Keratinocyte (primary cell): ENCODE results near the gene SFT2D3. TPM values are rescaled to one million over a fixed set of nuclear protein-coding genes. Genes with fewer than 3 reads are reported as not detected.

ENCODE experiments used
- DNase-seq: peaks from one replicate; pipeline ENCODE4 v3.0.0-alpha.2; 2011; ENCODE audit warnings: low read depth, missing footprints, low spot score
- FAIRE-seq: peaks from 2 replicates; lab custom pipeline; 2011; peaks lifted over from hg19 to GRCh38; lab: Jason Lieb, UNC
- H2AFZ ChIP-seq: 2 replicates; pipeline ENCODE4 v1.6.0; 2012; ENCODE audit warnings: low read length, control low read depth, inconsistent platforms; ENCODE audit not compliant: control insufficient read depth
- H3K27ac ChIP-seq: 2 replicates; pipeline ENCODE4 v1.5.1; 2011; ENCODE audit warnings: low read length; ENCODE audit not compliant: control insufficient read depth, insufficient read depth
- H3K27me3 ChIP-seq: 3 replicates; pipeline ENCODE4 v1.6.0; 2011; ENCODE audit warnings: low read length; ENCODE audit not compliant: control insufficient read depth, insufficient read depth; ENCODE audit errors: extremely low read depth
- H3K36me3 ChIP-seq, 2 experiments: 2 replicates in 1 of 2; 3 replicates in 1 of 2; pipeline ENCODE4 v1.5.1; 2011; ENCODE audit warnings: low read length in 2 of 2, mild to moderate bottlenecking in 1 of 2; ENCODE audit not compliant: control insufficient read depth in 2 of 2, insufficient read depth in 2 of 2; ENCODE audit errors: extremely low read depth in 1 of 2
- H3K4me1 ChIP-seq: 3 replicates; pipeline ENCODE4 v1.5.1; 2011; ENCODE audit warnings: low read length; ENCODE audit not compliant: control insufficient read depth, insufficient read depth; ENCODE audit errors: extremely low read depth
- H3K4me2 ChIP-seq: 3 replicates; pipeline ENCODE4 v1.6.0; 2011; ENCODE audit warnings: low read depth, low read length; ENCODE audit not compliant: control insufficient read depth, insufficient read depth; ENCODE audit errors: extremely low read depth
- H3K4me3 ChIP-seq, 3 experiments: fragments of 200-600 bp in 1 of 3; sonication (generic) in 1 of 3; 2 replicates in 2 of 3; 3 replicates in 1 of 3; pipeline ENCODE4 v1.5.1; 2011 to 2016; ENCODE audit warnings: low read length in 3 of 3, mild to moderate bottlenecking in 3 of 3, control low read depth in 2 of 3, inconsistent platforms in 1 of 3, low read depth in 1 of 3, mixed read lengths in 1 of 3, mixed run types in 1 of 3, moderate library complexity in 1 of 3; ENCODE audit not compliant: control insufficient read depth in 2 of 3, insufficient read depth in 2 of 3; ENCODE audit errors: extremely low read depth in 1 of 3
- H3K79me2 ChIP-seq: 2 replicates; pipeline ENCODE4 v1.6.0; 2012; ENCODE audit warnings: low read length; ENCODE audit not compliant: control insufficient read depth, insufficient read depth
- H3K9ac ChIP-seq: 3 replicates; pipeline ENCODE4 v1.6.0; 2011; ENCODE audit warnings: low read length; ENCODE audit not compliant: control insufficient read depth, insufficient read depth; ENCODE audit errors: extremely low read depth
- H3K9me1 ChIP-seq: 3 replicates; pipeline ENCODE4 v1.6.0; 2011; ENCODE audit warnings: low read length; ENCODE audit not compliant: control insufficient read depth, insufficient read depth; ENCODE audit errors: extremely low read depth
- H3K9me3 ChIP-seq: 2 replicates; pipeline ENCODE4 v1.5.1; 2012; ENCODE audit warnings: low read depth, low read length; ENCODE audit not compliant: control insufficient read depth
- H4K20me1 ChIP-seq: 3 replicates; pipeline ENCODE4 v1.6.0; 2011; ENCODE audit warnings: low read length; ENCODE audit not compliant: control insufficient read depth, insufficient read depth; ENCODE audit errors: extremely low read depth
- EZH2 ChIP-seq: IDR thresholded peaks from one replicate; pipeline ENCODE4 v1.6.1; 2012; ENCODE audit warnings: inconsistent platforms, mild to moderate bottlenecking, low read length, moderate library complexity
- dilution Hi-C: fragments of 300-500 bp; cut with MboI; formaldehyde crosslinking; loops from one replicate; pipeline ENCODE4 v1.7.0; 2020; ENCODE audit warnings: low sequenced_read_pairs; ENCODE audit not compliant: extremely low pct_ligation_motif_present
- polyA plus RNA-seq, 5 experiments: library from polyadenylated mRNA; depleted of rRNA in 3 of 5; stranded (reverse) in 3 of 5; stranded (forward) in 1 of 5; unstranded in 1 of 5; fragments of >200 nt; gene quantifications; 1 replicate in 1 of 5; 2 replicates in 3 of 5; 3 replicates in 1 of 5; pipeline versions ENCODE4 v1.2.1 to v1.2.3, GENCODE V29; 2011 to 2012; ENCODE audit warnings: missing spikeins in 2 of 5, low read depth in 1 of 5, low replicate concordance in 1 of 5
- TF ChIP-seq, protein P1 (sequence below), 3 experiments: IDR thresholded peaks in 1 of 3; conservative IDR thresholded peaks in 1 of 3; optimal IDR thresholded peaks in 1 of 3; 2 replicates in 2 of 3; 3 replicates in 1 of 3; pipeline versions ENCODE3 to v1.5.1; 2011; ENCODE audit warnings: low read length in 3 of 3, mild to moderate bottlenecking in 3 of 3, moderate library complexity in 2 of 3, control low read depth in 1 of 3, inconsistent platforms in 1 of 3; ENCODE audit not compliant: insufficient read depth in 2 of 3; ENCODE audit errors: extremely low read depth in 1 of 3

Gene SFT2D3
- polyA plus RNA-seq, 1 donor (not counting 4 experiments of a cell fraction or from before 2014, with no cell fraction given): 2.4 TPM

DNA sequence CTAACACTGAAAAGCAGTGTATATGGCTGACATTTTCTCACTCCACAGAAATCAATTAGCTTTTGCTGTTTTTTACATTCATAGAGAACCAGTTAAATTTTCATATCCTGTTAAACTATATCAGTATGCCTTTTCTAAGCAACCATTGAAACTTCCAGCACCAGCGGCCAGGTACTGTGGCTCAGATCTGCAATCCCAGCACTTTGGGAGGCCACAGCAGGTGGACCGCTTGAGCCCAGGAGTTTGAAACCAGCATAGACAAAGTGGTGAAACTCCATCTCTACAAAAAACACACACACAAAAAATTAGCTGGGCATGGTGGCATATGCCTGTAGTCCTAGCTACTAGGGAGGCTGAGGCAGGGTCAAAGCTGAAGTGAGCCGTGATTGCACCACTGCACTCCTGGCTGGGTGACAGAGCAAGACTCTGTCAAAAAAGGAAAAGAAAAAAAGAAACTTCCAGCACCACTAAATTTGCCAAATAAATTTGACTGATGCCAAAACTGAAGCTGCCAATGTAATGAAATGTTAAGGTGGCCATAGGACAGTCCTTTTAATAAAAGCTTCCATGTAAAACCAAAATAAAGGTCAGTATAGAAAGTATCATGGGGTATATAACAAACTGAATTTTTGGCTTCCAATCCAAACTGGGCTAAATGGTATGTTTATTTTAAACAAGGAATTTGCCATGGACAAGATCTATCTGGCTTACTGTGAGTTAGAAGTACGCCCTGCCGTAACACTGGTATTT, 3.5 kb downstream of the SFT2D3 start:
- DNase-seq: no peak

DNA sequence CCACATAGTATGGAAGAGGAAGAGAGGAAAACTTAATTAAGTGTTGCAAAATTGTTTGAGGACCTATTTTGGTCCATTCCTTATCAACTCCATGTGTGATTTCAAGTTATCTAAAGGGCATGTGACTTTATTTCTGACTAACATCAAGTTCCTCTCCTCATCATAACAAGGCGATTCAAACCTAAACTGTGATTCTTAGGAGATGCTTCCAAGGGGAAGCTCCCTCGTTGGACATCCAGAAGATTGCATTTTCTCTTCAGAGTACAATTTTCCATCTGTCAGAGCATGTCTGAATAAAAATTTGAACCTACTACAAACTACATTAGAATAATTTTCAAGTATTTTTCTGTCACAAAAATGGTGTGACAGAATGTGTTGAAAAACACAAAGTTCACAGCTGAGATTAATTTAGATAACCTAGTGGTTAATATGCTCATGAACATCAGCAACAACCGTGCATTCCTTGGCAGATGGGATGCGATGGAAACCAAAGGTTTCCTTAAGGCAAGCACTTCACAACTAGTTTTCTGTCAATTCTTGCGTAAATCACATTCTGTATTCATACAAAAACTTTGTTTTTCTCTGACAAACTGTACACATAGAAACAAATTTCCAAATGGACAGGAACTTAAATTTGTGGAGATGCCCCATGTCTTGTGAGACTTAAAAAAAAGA, 4.2 kb downstream of the SFT2D3 start:
- Histone ChIP-seq H3K9me1 (no peaks in the 10 kb centered on the region), H3K79me2 (peaks cover 12% of the 10 kb centered on the region), H3K4me2 (no peak overlapping the region), H3K27ac (no peak overlapping the region), H3K4me3 (no peak overlapping the region), H3K4me1 (peaks cover 27% of the 10 kb centered on the region), H3K27me3 (no peaks in the 10 kb centered on the region), H3K9me3 (no peaks in the 10 kb centered on the region), H3K36me3 (peaks cover 19 to 23% of the 10 kb centered on the region in 2 experiments), H4K20me1 (no peaks in the 10 kb centered on the region), H2AFZ (no peak overlapping the region), H3K9ac (no peak overlapping the region)
- TF ChIP-seq, protein P1, sequence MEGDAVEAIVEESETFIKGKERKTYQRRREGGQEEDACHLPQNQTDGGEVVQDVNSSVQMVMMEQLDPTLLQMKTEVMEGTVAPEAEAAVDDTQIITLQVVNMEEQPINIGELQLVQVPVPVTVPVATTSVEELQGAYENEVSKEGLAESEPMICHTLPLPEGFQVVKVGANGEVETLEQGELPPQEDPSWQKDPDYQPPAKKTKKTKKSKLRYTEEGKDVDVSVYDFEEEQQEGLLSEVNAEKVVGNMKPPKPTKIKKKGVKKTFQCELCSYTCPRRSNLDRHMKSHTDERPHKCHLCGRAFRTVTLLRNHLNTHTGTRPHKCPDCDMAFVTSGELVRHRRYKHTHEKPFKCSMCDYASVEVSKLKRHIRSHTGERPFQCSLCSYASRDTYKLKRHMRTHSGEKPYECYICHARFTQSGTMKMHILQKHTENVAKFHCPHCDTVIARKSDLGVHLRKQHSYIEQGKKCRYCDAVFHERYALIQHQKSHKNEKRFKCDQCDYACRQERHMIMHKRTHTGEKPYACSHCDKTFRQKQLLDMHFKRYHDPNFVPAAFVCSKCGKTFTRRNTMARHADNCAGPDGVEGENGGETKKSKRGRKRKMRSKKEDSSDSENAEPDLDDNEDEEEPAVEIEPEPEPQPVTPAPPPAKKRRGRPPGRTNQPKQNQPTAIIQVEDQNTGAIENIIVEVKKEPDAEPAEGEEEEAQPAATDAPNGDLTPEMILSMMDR (optimal IDR thresholded peaks at IDR 0.05 in 1 of 3, IDR thresholded peaks at IDR 0.05 in 1 of 3, conservative IDR thresholded peaks at IDR 0.05 in 1 of 3; ENCODE audit: extremely low read depth in 1 of 3, insufficient read depth in 2 of 3, low read length in 3 of 3): no peak
- no peak for TF ChIP-seq EZH2
- FAIRE-seq (no peak), DNase-seq (no peak)
- dilution Hi-C loops: no loop called here

More for the DNA sequence above, 3.5 kb downstream of the SFT2D3 start:
- Histone ChIP-seq H3K4me2 (no peak overlapping the region), H3K79me2 (peaks cover 12% of the 10 kb centered on the region), H3K9me1 (no peaks in the 10 kb centered on the region), H3K4me3 (no peak overlapping the region), H3K27me3 (no peaks in the 10 kb centered on the region), H3K9ac (no peak overlapping the region), H3K36me3 (peaks cover 15 to 23% of the 10 kb centered on the region in 2 experiments), H2AFZ (no peak overlapping the region), H3K4me1 (peaks cover 30% of the 10 kb centered on the region), H4K20me1 (no peaks in the 10 kb centered on the region), H3K27ac (no peak overlapping the region), H3K9me3 (no peaks in the 10 kb centered on the region)
- TF ChIP-seq, protein P1 (optimal IDR thresholded peaks at IDR 0.05 in 1 of 3, IDR thresholded peaks at IDR 0.05 in 1 of 3, conservative IDR thresholded peaks at IDR 0.05 in 1 of 3; ENCODE audit: extremely low read depth in 1 of 3, insufficient read depth in 2 of 3, low read length in 3 of 3): no peak
- no peak for TF ChIP-seq EZH2
- FAIRE-seq: no peak
- dilution Hi-C loops: no loop called here
